NCI-H748 treated with DMSO at 0.1 percent for 48 hours (cell line): Measurements from ENCODE around the gene SUSD1.
"Not testable (repeated sequence)": the region's sequence is repeated elsewhere in the genome, so short reads cannot be mapped to it uniquely, and the experiment has no call there.

Experiments used
- DNase-seq: peaks from one replicate; lab custom pipeline; 2025; lab: John Stamatoyannopoulos, UW

The SUSD1 gene

GRCh38 chr9:112174965-112175795 lies at the start of gene SUSD1:
Gene SUSD1 (minus strand): TSS chr9:112175297. CDS start chr9:112175235, 62 bp downstream.
- DNase-seq, result peak; percentile 21

- DNase-seq, result no peak
Observed at GRCh38 chr9:112224401-112225289, 49.5 kb upstream of the SUSD1 start.

GRCh38 chr9:112218908-112219307 lies 43.8 kb upstream of the SUSD1 start:
- no peak for DNase-seq

GRCh38 chr9:112212926-112213325 lies 37.8 kb upstream of the SUSD1 start:
- DNase-seq, result no peak

GRCh38 chr9:112207451-112207850 lies 32.4 kb upstream of the SUSD1 start:
- no peak for DNase-seq

GRCh38 chr9:112203536-112203935 lies 28.4 kb upstream of the SUSD1 start:
- DNase-seq, result no peak

GRCh38 chr9:112200711-112201110 lies 25.6 kb upstream of the SUSD1 start:
- DNase-seq, result no peak

GRCh38 chr9:112198646-112199045 lies 23.5 kb upstream of the SUSD1 start:
- DNase-seq, result no peak

GRCh38 chr9:112194969-112195431 lies 19.9 kb upstream of the SUSD1 start:
- DNase-seq, result no peak

- no peak for DNase-seq
Observed at GRCh38 chr9:112193572-112194288, 18.6 kb upstream of the SUSD1 start.

- DNase-seq, result not testable (repeated sequence)
Observed at GRCh38 chr9:112190320-112190719, 15.2 kb upstream of the SUSD1 start.

- DNase-seq, result no peak
Observed at GRCh38 chr9:112188884-112189283, 13.8 kb upstream of the SUSD1 start.

- DNase-seq, result no peak
Observed at GRCh38 chr9:112187404-112187803, 12.3 kb upstream of the SUSD1 start.

- DNase-seq, result no peak
Observed at GRCh38 chr9:112186695-112187094, 11.6 kb upstream of the SUSD1 start.

- no peak for DNase-seq
Observed at GRCh38 chr9:112184946-112185345, 9.8 kb upstream of the SUSD1 start.

GRCh38 chr9:112184221-112184620 lies 9.1 kb upstream of the SUSD1 start:
- no peak for DNase-seq

GRCh38 chr9:112180387-112180881 lies 5.3 kb upstream of the SUSD1 start:
- DNase-seq, result no peak

- DNase-seq, result no peak
Observed at GRCh38 chr9:112179816-112180215, 4.7 kb upstream of the SUSD1 start.

- DNase-seq, result no peak
Observed at GRCh38 chr9:112176524-112176923, 1.4 kb upstream of the SUSD1 start.

- DNase-seq, result no peak
Observed at GRCh38 chr9:112175796-112176315, 759 bp upstream of the SUSD1 start.

GRCh38 chr9:112174222-112174964 lies 704 bp downstream of the SUSD1 start:
- peak; percentile 22 for DNase-seq
